Breast epithelium (tissue), 4 donors: ENCODE measurements around the gene HIVEP3. TPM values are rescaled to one million over a fixed set of nuclear protein-coding genes. Genes with fewer than 3 reads are reported as not detected.
"Not testable (repeated sequence)": the region's sequence is repeated elsewhere in the genome, so short reads cannot be mapped to it uniquely, and the experiment has no call there.

Source experiments
- DNase-seq, 2 donors: peaks; one replicate each; pipeline ENCODE4 v3.0.0-alpha.2; 2019; ENCODE audit warnings: low spot score in 2 of 2
- H3K27ac ChIP-seq, 2 donors: fragments of 200-600 bp; sonication (generic) in 1 of 2; one replicate each; pipeline ENCODE4 v1.5.1; 2016 to 2019; ENCODE audit warnings: mild to moderate bottlenecking in 1 of 2
- H3K27me3 ChIP-seq, 2 donors: fragments of 200-600 bp; sonication (generic) in 1 of 2; one replicate each; pipeline versions ENCODE4 v1.5.1 to v1.6.0; 2017 to 2019; ENCODE audit warnings: control low read depth in 1 of 2, mild to moderate bottlenecking in 1 of 2
- H3K36me3 ChIP-seq: fragments of 200-600 bp; one replicate; pipeline ENCODE4 v1.5.1; 2019
- H3K4me1 ChIP-seq, 2 donors: fragments of 200-600 bp; sonication (generic); one replicate each; pipeline ENCODE4 v1.5.1; 2016 to 2019; ENCODE audit warnings: control low read depth in 1 of 2
- H3K4me3 ChIP-seq, 3 donors: fragments of 200-600 bp; sonication (generic); 1 replicate in 2 of 3; 2 replicates in 1 of 3; pipeline ENCODE4 v1.5.1; 2016 to 2019; ENCODE audit warnings: mild to moderate bottlenecking in 3 of 3, moderate library complexity in 2 of 3
- H3K9me3 ChIP-seq, 2 donors: fragments of 200-600 bp; sonication (generic) in 1 of 2; one replicate each; pipeline ENCODE4 v1.5.1; 2016 to 2019; ENCODE audit warnings: control low read depth in 1 of 2
- CTCF ChIP-seq, 3 donors: fragments of 450-650 bp; IDR thresholded peaks; one replicate each; pipeline ENCODE4 v1.5.1; 2016 to 2017; ENCODE audit warnings: antibody characterized with exemption in 3 of 3, mild to moderate bottlenecking in 3 of 3, moderate library complexity in 3 of 3
- POLR2A ChIP-seq: fragments of 450-650 bp; IDR thresholded peaks from one replicate; pipeline ENCODE4 v1.6.1; 2016; ENCODE audit warnings: antibody characterized with exemption, mild to moderate bottlenecking, moderate library complexity
- POLR2AphosphoS5 ChIP-seq, 3 donors: sonication (generic); formaldehyde crosslinking; IDR thresholded peaks; one replicate each; pipeline ENCODE4 v1.6.1; 2017; ENCODE audit warnings: antibody characterized with exemption in 3 of 3
- intact Hi-C: fragments of 100-400 bp; cut with DNase I; formaldehyde crosslinking; loops from one replicate; pipeline ENCODE4 v1.15.1; 2023; ENCODE audit warnings: low total_unique reads
- total RNA-seq, 3 donors: library from RNA; depleted of rRNA; stranded (reverse); fragments of >200 nt; gene quantifications; one replicate each; pipeline ENCODE4 v1.1.0, GENCODE V29; 2016

The HIVEP3 gene
- total RNA-seq, 3 donors from 2014 or later = 3.5 to 13.5 (median 9.2) TPM

- Histone ChIP-seq H3K9me3 (peaks cover 0 to 7% of the 10 kb centered on the region in 2 donors), H3K27ac (no peak overlapping the region), H3K36me3 (no peaks in the 10 kb centered on the region), H3K4me3 (no peak overlapping the region), H3K4me1 (no peaks in the 10 kb centered on the region), H3K27me3 (no peaks in the 10 kb centered on the region)
- intact Hi-C loops = loop anchor here (5.0 kb wide), 1 partner anchor 738 kb away; no protein-coding TSS in a partner anchor
- no peak for TF ChIP-seq CTCF (IDR thresholded peaks at IDR 0.05)
- no peak for TF ChIP-seq POLR2A
- TF ChIP-seq POLR2AphosphoS5 (IDR thresholded peaks at IDR 0.05) = no peak
- no peak for DNase-seq
These were observed 7.0 kb upstream of the HIVEP3 start for GRCh38 chr1:41925712-41926111.

DNA sequence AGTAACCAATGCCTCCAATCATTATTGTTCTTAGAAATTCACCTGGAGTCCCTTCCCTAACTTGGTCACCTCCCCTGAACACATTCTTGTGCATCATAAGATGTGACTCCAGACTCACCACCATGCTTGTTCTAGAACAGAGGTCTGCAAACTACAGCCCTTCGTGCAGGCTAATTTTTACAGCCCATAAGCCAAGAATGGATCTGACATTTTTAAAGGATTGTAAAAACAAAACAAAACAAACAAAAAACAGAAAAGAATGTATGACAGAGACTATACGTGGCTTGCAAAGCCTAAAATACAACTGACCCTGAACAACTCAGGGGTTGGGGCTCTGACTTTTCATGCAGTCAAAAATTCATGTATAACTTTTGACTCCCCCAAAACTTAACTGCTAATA lies 6.2 kb upstream of the HIVEP3 start:
- no peak overlapping the region for H3K4me3 ChIP-seq
- peaks cover 0 to 7% of the 10 kb centered on the region in 2 donors for H3K9me3 ChIP-seq
- TF ChIP-seq CTCF (IDR thresholded peaks at IDR 0.05) = no peak
- TF ChIP-seq POLR2AphosphoS5 (IDR thresholded peaks at IDR 0.05) = no peak
- TF ChIP-seq POLR2A = no peak
- no peaks in the 10 kb centered on the region for H3K27me3 ChIP-seq
- no peak overlapping the region for H3K27ac ChIP-seq
- H3K4me1 ChIP-seq = no peaks in the 10 kb centered on the region
- DNase-seq = no peak
- H3K36me3 ChIP-seq = no peaks in the 10 kb centered on the region
- intact Hi-C loops = loop anchor here (5.0 kb wide), 1 partner anchor 738 kb away; no protein-coding TSS in a partner anchor

DNA sequence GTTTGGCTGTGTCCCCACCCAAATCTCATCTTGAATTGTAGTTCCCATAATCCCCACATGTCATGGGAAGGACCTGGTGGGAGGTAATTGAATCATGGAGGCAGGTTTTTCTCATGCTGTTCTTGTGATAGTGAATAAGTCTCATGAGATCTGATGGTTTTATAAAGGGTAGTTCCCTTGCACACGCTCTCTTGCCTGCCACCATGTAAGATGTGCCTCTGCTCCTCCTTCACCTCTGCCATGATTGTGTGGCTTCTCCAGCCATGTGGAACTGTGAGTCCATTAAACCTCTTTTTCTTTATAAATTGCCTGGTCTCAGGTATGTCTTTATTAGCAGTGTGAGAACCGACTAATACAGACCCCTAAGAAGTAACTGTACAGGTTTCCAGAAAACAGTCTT lies 2.5 kb upstream of the HIVEP3 start:
- H3K4me1 ChIP-seq, H3K4me3 ChIP-seq, DNase-seq, H3K27me3 ChIP-seq, intact Hi-C loops, H3K9me3 ChIP-seq, H3K27ac ChIP-seq, H3K36me3 ChIP-seq: not testable (repeated sequence)

DNA sequence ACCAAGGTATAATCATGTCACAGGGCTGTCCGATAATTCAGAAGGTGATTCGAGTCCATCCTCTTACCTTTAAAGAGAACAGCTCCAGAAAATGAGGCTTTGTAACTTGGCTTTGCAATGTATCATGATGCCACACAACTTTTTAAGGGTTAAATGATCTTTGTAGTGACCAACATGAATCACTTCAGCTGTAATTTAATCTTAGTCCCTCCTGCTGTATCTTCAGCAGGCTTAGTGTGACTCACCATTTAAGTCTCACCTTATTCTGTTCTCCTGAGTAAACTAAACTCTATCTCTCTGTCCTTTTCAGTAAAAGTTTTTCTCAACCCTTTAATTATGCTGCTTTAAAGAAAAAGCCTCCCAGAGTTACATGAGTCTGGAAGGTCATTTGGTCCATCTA lies 1.9 kb upstream of the HIVEP3 start:
- DNase-seq = no peak
- peaks cover 0 to 12% of the 10 kb centered on the region in 2 donors for H3K4me1 ChIP-seq
- TF ChIP-seq POLR2A = no peak
- H3K27me3 ChIP-seq = no peaks in the 10 kb centered on the region
- H3K4me3 ChIP-seq = no peak overlapping the region
- H3K9me3 ChIP-seq = peaks cover 0 to 7% of the 10 kb centered on the region in 2 donors
- intact Hi-C loops = no loop called here
- no peak overlapping the region for H3K27ac ChIP-seq
- no peaks in the 10 kb centered on the region for H3K36me3 ChIP-seq

GRCh38 chr1:41919764-41920397 lies 1.2 kb upstream of the HIVEP3 start:
- Histone ChIP-seq H3K4me1 (peaks cover 0 to 12% of the 10 kb centered on the region in 2 donors), H3K27ac (peak overlapping the region in 1 of 2 donors; percentile 37), H3K36me3 (no peaks in the 10 kb centered on the region), H3K27me3 (no peaks in the 10 kb centered on the region), H3K4me3 (peak overlapping the region in 2 of 3 donors; percentile 17 to 43), H3K9me3 (peaks cover 0 to 7% of the 10 kb centered on the region in 2 donors)
- TF ChIP-seq POLR2A (no peak), POLR2AphosphoS5 (IDR thresholded peaks at IDR 0.05) (peak in 1 of 3 donors; percentile 33), CTCF (IDR thresholded peaks at IDR 0.05) (no peak)
- intact Hi-C loops = no loop called here
- peak in 1 of 2 donors; percentile 48 for DNase-seq

GRCh38 chr1:41919131-41919530 lies 409 bp upstream of the HIVEP3 start:
- Histone ChIP-seq H3K36me3 (no peaks in the 10 kb centered on the region), H3K27me3 (no peaks in the 10 kb centered on the region), H3K9me3 (peaks cover 0 to 4% of the 10 kb centered on the region in 2 donors), H3K4me1 (peaks cover 0 to 12% of the 10 kb centered on the region in 2 donors), H3K27ac (no peak overlapping the region), H3K4me3 (peak overlapping the region in 2 of 3 donors; percentile 59 to 66)
- intact Hi-C loops = no loop called here
- no peak for TF ChIP-seq CTCF (IDR thresholded peaks at IDR 0.05)
- no peak for TF ChIP-seq POLR2A
- TF ChIP-seq POLR2AphosphoS5 (IDR thresholded peaks at IDR 0.05) = no peak
- no peak for DNase-seq
